Measurements from ENCODE around the gene CTBP2. TPM values are rescaled to one million over a fixed set of nuclear protein-coding genes. Genes with fewer than 3 reads are reported as not detected.
"Not testable (repeated sequence)": the region's sequence is repeated elsewhere in the genome, so short reads cannot be mapped to it uniquely, and the experiment has no call there.

The CTBP2 gene
- total RNA-seq, 1 donor from 2014 or later, result 127 TPM

GRCh38 chr10:125190946-125191345 lies 30.6 kb upstream of the CTBP2 start:
- no peak for TF ChIP-seq CTCF (conservative IDR thresholded peaks at IDR 0.05)
- Mint-ChIP-seq H3K27ac (ENCODE audit: unreplicated experiment) (peak overlapping the region; percentile 35), H3K36me3 (ENCODE audit: low read depth) (no peaks in the 10 kb centered on the region), H3K27me3 (ENCODE audit: low read depth) (no peaks in the 10 kb centered on the region), H3K4me1 (peaks cover 13% of the 10 kb centered on the region), H3K9me3 (no peaks in the 10 kb centered on the region), H3K4me3 (no peak overlapping the region)
- no peak for DNase-seq (ENCODE audit: low read depth, low spot score)

GRCh38 chr10:125190414-125190813 lies 30.1 kb upstream of the CTBP2 start:
- Mint-ChIP-seq H3K27ac (ENCODE audit: unreplicated experiment) (no peak overlapping the region), H3K27me3 (ENCODE audit: low read depth) (no peaks in the 10 kb centered on the region), H3K36me3 (ENCODE audit: low read depth) (no peaks in the 10 kb centered on the region), H3K4me3 (no peak overlapping the region), H3K4me1 (peaks cover 13% of the 10 kb centered on the region), H3K9me3 (no peaks in the 10 kb centered on the region)
- DNase-seq (ENCODE audit: low read depth, low spot score), result no peak
- TF ChIP-seq CTCF (conservative IDR thresholded peaks at IDR 0.05), result no peak

GRCh38 chr10:125189162-125189561 lies 28.8 kb upstream of the CTBP2 start:
- Mint-ChIP-seq H3K4me1 (peaks cover 13% of the 10 kb centered on the region), H3K36me3 (ENCODE audit: low read depth) (no peaks in the 10 kb centered on the region), H3K27ac (ENCODE audit: unreplicated experiment) (no peak overlapping the region), H3K27me3 (ENCODE audit: low read depth) (no peaks in the 10 kb centered on the region), H3K4me3 (no peak overlapping the region), H3K9me3 (no peaks in the 10 kb centered on the region)
- no peak for DNase-seq (ENCODE audit: low read depth, low spot score)
- no peak for TF ChIP-seq CTCF (conservative IDR thresholded peaks at IDR 0.05)

GRCh38 chr10:125187238-125188194 lies 27.2 kb upstream of the CTBP2 start:
- Mint-ChIP-seq H3K27ac (ENCODE audit: unreplicated experiment) (no peak overlapping the region), H3K27me3 (ENCODE audit: low read depth) (no peaks in the 10 kb centered on the region), H3K4me3 (no peak overlapping the region), H3K9me3 (peaks cover 2% of the 10 kb centered on the region), H3K36me3 (ENCODE audit: low read depth) (no peaks in the 10 kb centered on the region), H3K4me1 (peaks cover 13% of the 10 kb centered on the region)
- no peak for DNase-seq (ENCODE audit: low read depth, low spot score)
- no peak for TF ChIP-seq CTCF (conservative IDR thresholded peaks at IDR 0.05)

GRCh38 chr10:125186431-125187170 lies 26.2 kb upstream of the CTBP2 start:
- no peak for DNase-seq (ENCODE audit: low read depth, low spot score)
- Mint-ChIP-seq H3K9me3 (peaks cover 2% of the 10 kb centered on the region), H3K36me3 (ENCODE audit: low read depth) (no peaks in the 10 kb centered on the region), H3K27ac (ENCODE audit: unreplicated experiment) (peak overlapping the region; percentile 44), H3K27me3 (ENCODE audit: low read depth) (no peaks in the 10 kb centered on the region), H3K4me1 (peaks cover 13% of the 10 kb centered on the region), H3K4me3 (no peak overlapping the region)
- TF ChIP-seq CTCF (conservative IDR thresholded peaks at IDR 0.05), result no peak

- H3K4me1 Mint-ChIP-seq, result peaks cover 29% of the 10 kb centered on the region
- H3K27ac Mint-ChIP-seq (ENCODE audit: unreplicated experiment); DNase-seq (ENCODE audit: low read depth, low spot score); H3K4me3 Mint-ChIP-seq; H3K9me3 Mint-ChIP-seq; H3K36me3 Mint-ChIP-seq (ENCODE audit: low read depth); H3K27me3 Mint-ChIP-seq (ENCODE audit: low read depth): not testable (repeated sequence)
These were observed 18.7 kb upstream of the CTBP2 start for GRCh38 chr10:125179107-125179506.
